Muscle of leg (tissue), 16 donors: ENCODE results near the gene SCFD1. TPM values are rescaled to one million over a fixed set of nuclear protein-coding genes. Genes with fewer than 3 reads are reported as not detected.
"Not testable (repeated sequence)": the region's sequence is repeated elsewhere in the genome, so short reads cannot be mapped to it uniquely, and the experiment has no call there.

Experiments used
- DNase-seq: peaks from one replicate; pipeline ENCODE4 v3.0.0; 2013
- H3K27ac ChIP-seq: one replicate; pipeline ENCODE4 v1.5.1; 2013; ENCODE audit warnings: mild to moderate bottlenecking, low read length, control low read depth
- H3K27me3 ChIP-seq: one replicate; pipeline ENCODE4 v1.6.1; 2013; ENCODE audit warnings: low read length; ENCODE audit not compliant: control insufficient read depth, insufficient read depth
- H3K36me3 ChIP-seq: one replicate; pipeline ENCODE4 v1.6.1; 2013; ENCODE audit warnings: low read length; ENCODE audit not compliant: control insufficient read depth, insufficient read depth
- H3K4me1 ChIP-seq: one replicate; pipeline ENCODE4 v1.6.1; 2013; ENCODE audit warnings: low read length; ENCODE audit not compliant: control insufficient read depth, insufficient read depth
- H3K4me3 ChIP-seq: one replicate; pipeline ENCODE4 v1.5.1; 2013; ENCODE audit warnings: low read length, control low read depth
- H3K9me3 ChIP-seq: replicated peaks from 2 replicates; pipeline ENCODE4 v1.6.1; 2013; ENCODE audit warnings: low read depth, low read length; ENCODE audit not compliant: control insufficient read depth
- WGBS: methylation state at CpG from one replicate; pipeline ENCODE4 v1.1.5; 2013; ENCODE audit warnings: missing lambda C conversion rate; ENCODE audit not compliant: insufficient coverage; 5-methylcytosine and 5-hydroxymethylcytosine counted together
- long read RNA-seq, 11 donors: transcript quantifications; one replicate each; lab custom pipeline, GENCODE V29; 2026
- polyA plus RNA-seq, 8 donors: library from polyadenylated mRNA; unstranded; fragments of 120-200 nt; gene quantifications; one replicate each; pipeline versions ENCODE4 v1.2.1 to v1.2.3, GENCODE V29; 2013; ENCODE audit warnings: inconsistent platforms in 1 of 8, low replicate concordance in 1 of 8; ENCODE audit not compliant: insufficient read length in 8 of 8, insufficient read depth in 1 of 8
- total RNA-seq: library from RNA; stranded (reverse); fragments of 120-200 nt; gene quantifications from one replicate; pipeline ENCODE4 v1.2.4, GENCODE V29; 2013

Gene SCFD1, protein sequence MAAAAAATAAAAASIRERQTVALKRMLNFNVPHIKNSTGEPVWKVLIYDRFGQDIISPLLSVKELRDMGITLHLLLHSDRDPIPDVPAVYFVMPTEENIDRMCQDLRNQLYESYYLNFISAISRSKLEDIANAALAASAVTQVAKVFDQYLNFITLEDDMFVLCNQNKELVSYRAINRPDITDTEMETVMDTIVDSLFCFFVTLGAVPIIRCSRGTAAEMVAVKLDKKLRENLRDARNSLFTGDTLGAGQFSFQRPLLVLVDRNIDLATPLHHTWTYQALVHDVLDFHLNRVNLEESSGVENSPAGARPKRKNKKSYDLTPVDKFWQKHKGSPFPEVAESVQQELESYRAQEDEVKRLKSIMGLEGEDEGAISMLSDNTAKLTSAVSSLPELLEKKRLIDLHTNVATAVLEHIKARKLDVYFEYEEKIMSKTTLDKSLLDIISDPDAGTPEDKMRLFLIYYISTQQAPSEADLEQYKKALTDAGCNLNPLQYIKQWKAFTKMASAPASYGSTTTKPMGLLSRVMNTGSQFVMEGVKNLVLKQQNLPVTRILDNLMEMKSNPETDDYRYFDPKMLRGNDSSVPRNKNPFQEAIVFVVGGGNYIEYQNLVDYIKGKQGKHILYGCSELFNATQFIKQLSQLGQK
- 91.1 TPM for total RNA-seq
- 10 to 100 TPM; 52.4 to 79.0 (median 63.1) TPM for polyA plus RNA-seq
- long read RNA-seq, donor 1, partial matches to known transcripts = 0 of 5 reads
- long read RNA-seq, donor 1, other reads (novel, unspliced or antisense) = 0 of 5 reads
- long read RNA-seq, donor 2, partial matches to known transcripts = 0 of 2 reads
- long read RNA-seq, donor 2, other reads (novel, unspliced or antisense) = 0 of 2 reads
- long read RNA-seq, donor 3, partial matches to known transcripts = 0 of 9 reads
- long read RNA-seq, donor 3, other reads (novel, unspliced or antisense) = 0 of 9 reads
- long read RNA-seq, donor 4, transcript SCFD1-203 (25 exons, 2,359 nt) = major isoform, 5 of 6 reads
- long read RNA-seq, donor 4, partial matches to known transcripts = 0 of 6 reads
- long read RNA-seq, donor 4, other reads (novel, unspliced or antisense) = 0 of 6 reads
- long read RNA-seq, donor 5, transcript SCFD1-207 (24 exons, 2,058 nt) = major isoform, 11 of 25 reads
- long read RNA-seq, donor 5, transcript SCFD1-203 (25 exons, 2,359 nt) = minor isoform, 10 of 25 reads
- long read RNA-seq, donor 5, partial matches to known transcripts = 0 of 25 reads
- long read RNA-seq, donor 5, other reads (novel, unspliced or antisense) = 0 of 25 reads
- long read RNA-seq, donor 6, transcript SCFD1-203 (25 exons, 2,359 nt) = major isoform, 8 of 13 reads
- long read RNA-seq, donor 6, transcript SCFD1-207 (24 exons, 2,058 nt) = minor isoform, 5 of 13 reads
- long read RNA-seq, donor 6, partial matches to known transcripts = 0 of 13 reads
- long read RNA-seq, donor 6, other reads (novel, unspliced or antisense) = 0 of 13 reads
- long read RNA-seq, donor 7, partial matches to known transcripts = 0 of 8 reads
- long read RNA-seq, donor 7, other reads (novel, unspliced or antisense) = 0 of 8 reads
- long read RNA-seq, donor 8, partial matches to known transcripts = 0 of 9 reads
- long read RNA-seq, donor 8, other reads (novel, unspliced or antisense) = 0 of 9 reads
- long read RNA-seq, donor 9, transcript SCFD1-203 (25 exons, 2,359 nt) = major isoform, 6 of 6 reads
- long read RNA-seq, donor 9, partial matches to known transcripts = 0 of 6 reads
- long read RNA-seq, donor 9, other reads (novel, unspliced or antisense) = 0 of 6 reads
- long read RNA-seq, donor 10, transcript SCFD1-203 (25 exons, 2,359 nt) = major isoform, 12 of 26 reads
- long read RNA-seq, donor 10, partial matches to known transcripts = 6 of 26 reads
- long read RNA-seq, donor 10, other reads (novel, unspliced or antisense) = 0 of 26 reads
- long read RNA-seq, donor 11, partial matches to known transcripts = 0 of 8 reads
- long read RNA-seq, donor 11, other reads (novel, unspliced or antisense) = 0 of 8 reads

DNA sequence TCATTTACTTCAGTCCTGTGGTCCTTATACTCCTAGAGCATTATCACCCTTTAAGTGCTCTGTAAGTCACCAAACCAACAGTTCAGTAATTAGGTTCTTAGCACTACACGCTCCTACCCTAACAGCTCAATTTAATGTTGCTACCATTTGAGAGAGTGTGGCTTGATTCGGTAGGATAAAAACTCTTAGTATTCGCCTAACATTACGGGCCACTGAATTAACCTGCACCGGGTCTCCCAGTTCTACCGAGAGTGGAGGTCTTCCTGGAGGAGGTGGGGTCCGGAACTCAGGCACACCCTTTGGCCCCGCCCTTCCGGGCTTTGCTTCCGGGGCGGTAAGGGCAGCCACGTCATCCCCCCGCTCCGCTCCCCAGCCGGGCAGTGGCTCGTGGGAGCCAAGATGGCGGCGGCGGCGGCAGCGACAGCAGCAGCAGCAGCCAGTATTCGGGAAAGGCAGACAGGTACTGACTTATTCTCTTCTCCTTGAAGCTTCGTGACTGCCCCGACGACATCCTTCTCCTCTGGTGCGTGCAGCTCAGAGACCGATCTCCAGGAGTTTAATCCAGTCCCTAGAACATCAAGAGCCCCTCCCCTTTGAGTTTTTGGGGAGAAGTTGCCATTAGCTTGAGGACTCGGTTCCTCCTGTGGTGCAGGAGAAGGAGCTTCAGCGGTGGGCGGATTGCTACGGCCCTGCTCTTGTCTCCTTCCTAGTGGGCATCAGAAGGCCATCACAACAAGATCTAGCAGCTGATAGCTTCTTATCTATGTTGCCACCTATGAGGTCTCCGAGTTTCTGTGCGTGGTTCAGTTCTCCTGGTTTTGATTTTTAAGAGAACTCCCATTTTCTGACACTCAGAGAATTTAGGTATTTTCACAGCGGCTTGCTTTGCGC is at the start of gene SCFD1:
TSS of gene SCFD1 (plus strand) at position 380 of the 891 bp plus-strand sequence. CDS start at position 400, 20 bp downstream.
- Histone ChIP-seq H3K27me3 (no peaks in the 10 kb centered on the region), H3K27ac (peak within 1 kb of the TSS; percentile 96), H3K9me3 (no peaks in the 10 kb centered on the region), H3K36me3 (peaks cover 2% of the 10 kb centered on the region), H3K4me1 (peaks cover 5% of the 10 kb centered on the region), H3K4me3 (peak within 1 kb of the TSS; percentile 90)
- peak; percentile 98 for DNase-seq
- WGBS = 0% methylated on average over 20 of the region's 35 CpGs

DNA sequence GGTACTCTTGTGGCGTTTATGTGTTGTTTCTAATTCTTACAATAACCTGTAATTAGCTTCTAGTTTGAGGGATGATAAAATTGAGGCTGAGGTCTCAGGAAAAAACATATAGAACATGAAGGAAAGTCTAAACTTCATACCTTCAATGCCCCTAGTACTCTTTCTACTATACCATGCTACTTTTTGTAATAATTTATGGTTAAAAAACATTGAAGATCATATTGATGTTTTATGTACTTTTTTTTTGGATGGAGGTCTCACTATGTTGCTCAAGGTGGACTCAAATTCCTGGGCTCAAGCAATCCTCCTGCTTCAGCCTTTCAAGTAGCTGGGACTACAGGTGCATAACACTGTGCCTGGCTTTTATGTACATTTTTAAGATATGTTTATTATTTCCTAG is 49.3 kb upstream of the SCFD1 start:
- H3K27ac ChIP-seq = no peak overlapping the region
- no peaks in the 10 kb centered on the region for H3K27me3 ChIP-seq
- no CpG with 5 or more reads among the region's 1 CpG for WGBS
- no peak overlapping the region for H3K4me3 ChIP-seq
- no peaks in the 10 kb centered on the region for H3K9me3 ChIP-seq
- no peaks in the 10 kb centered on the region for H3K36me3 ChIP-seq
- no peak for DNase-seq
- no peaks in the 10 kb centered on the region for H3K4me1 ChIP-seq

DNA sequence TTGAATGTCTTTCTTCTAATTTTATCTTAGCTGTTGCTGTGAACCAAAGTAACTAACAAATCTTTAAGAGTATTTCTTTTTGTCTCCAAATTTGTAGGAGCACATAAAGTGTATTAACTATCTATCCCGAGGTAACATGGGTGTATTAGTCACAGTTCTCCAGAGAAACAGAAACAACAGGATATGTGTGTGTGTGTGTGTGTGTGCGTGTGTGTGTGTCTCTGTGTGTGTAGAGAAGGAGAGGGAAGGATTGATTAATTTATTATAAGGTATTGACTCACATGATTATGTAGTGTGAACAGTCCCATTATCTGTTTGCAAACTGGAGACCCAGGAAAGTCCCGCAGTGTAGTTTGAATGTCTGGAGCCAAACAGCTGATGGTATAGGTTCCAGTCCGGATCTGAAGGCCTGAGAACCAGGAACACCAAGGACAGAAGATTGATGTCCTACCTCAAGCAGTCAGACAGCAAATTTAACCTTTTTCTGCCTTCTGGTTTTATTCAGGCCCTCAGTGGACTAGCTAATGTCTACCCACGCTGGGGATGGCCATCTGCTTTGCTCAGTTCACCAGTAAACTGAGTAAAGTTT is 48.8 kb upstream of the SCFD1 start:
- H3K4me3 ChIP-seq = no peak overlapping the region
- 85% methylated on average over 3 of the region's 5 CpGs for WGBS
- no peak overlapping the region for H3K27ac ChIP-seq
- no peaks in the 10 kb centered on the region for H3K36me3 ChIP-seq
- no peak for DNase-seq
- no peaks in the 10 kb centered on the region for H3K27me3 ChIP-seq
- no peaks in the 10 kb centered on the region for H3K9me3 ChIP-seq
- no peaks in the 10 kb centered on the region for H3K4me1 ChIP-seq

DNA sequence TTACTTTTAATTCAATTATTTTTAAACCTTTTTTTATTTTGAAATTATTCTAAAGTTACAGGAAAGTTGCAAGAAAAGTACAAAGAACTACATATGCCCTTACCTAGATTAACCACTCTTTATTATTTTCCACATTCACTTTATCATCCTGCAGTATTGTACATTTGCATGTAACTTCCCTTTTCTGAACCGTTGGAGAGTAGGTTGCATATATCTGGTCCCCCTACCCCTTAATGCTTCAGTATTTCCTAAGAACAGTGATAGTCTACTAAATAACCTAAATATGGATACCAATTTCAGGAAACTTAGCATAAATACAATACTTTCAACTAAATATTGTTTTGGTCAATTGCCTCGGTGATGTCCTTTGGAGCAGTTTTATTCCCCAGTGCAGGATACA is 48.2 kb upstream of the SCFD1 start:
- H3K27me3 ChIP-seq = no peaks in the 10 kb centered on the region
- WGBS = no CpG with 5 or more reads among the region's 2 CpGs
- no peak for DNase-seq
- no peaks in the 10 kb centered on the region for H3K9me3 ChIP-seq
- no peaks in the 10 kb centered on the region for H3K36me3 ChIP-seq
- no peak overlapping the region for H3K4me3 ChIP-seq
- no peaks in the 10 kb centered on the region for H3K4me1 ChIP-seq
- no peak overlapping the region for H3K27ac ChIP-seq

DNA sequence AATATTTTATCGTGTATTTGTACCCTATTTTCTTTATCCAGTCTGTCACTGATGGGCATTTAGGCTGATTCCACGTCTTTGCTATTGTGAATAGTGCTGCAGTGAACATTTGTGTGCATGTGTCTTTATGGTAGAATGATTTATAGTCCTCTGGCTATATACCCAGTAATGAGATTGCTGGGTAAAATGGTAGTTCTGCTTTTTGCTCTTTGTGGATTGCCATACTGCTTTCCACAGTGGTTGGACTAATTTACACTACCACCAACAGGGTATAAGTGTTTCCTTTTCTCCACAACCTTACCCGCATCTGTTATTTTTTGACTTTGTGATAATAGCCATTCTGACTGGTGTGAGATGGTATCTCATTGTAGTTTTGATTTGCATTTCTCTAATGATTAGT is 47.3 kb upstream of the SCFD1 start:
- not testable (repeated sequence) for H3K27me3 ChIP-seq, H3K27ac ChIP-seq, H3K4me3 ChIP-seq, H3K36me3 ChIP-seq, H3K4me1 ChIP-seq, H3K9me3 ChIP-seq, DNase-seq
- no CpG with 5 or more reads among the region's 3 CpGs for WGBS

DNA sequence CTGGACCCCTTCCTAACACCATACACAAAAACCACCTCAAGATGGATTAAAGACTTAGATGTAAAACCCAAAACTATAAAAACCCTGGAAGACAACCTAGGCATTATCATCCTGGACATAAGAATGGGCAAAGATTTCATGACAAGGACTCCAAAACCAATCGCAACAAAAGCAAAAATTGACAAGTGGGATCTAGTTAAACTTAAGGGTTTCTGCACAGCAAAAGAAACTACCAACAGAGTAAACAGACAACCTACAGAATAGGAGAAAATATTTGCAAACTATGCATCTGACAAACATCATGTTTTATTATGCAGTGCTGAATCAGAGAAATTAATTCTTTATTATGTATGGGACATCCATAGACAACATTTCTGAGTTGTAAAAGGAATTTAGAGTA is 45.8 kb upstream of the SCFD1 start:
- DNase-seq, H3K9me3 ChIP-seq, H3K27ac ChIP-seq, H3K36me3 ChIP-seq, H3K27me3 ChIP-seq, H3K4me3 ChIP-seq, H3K4me1 ChIP-seq: not testable (repeated sequence)
- WGBS = no CpG with 5 or more reads among the region's 1 CpG

DNA sequence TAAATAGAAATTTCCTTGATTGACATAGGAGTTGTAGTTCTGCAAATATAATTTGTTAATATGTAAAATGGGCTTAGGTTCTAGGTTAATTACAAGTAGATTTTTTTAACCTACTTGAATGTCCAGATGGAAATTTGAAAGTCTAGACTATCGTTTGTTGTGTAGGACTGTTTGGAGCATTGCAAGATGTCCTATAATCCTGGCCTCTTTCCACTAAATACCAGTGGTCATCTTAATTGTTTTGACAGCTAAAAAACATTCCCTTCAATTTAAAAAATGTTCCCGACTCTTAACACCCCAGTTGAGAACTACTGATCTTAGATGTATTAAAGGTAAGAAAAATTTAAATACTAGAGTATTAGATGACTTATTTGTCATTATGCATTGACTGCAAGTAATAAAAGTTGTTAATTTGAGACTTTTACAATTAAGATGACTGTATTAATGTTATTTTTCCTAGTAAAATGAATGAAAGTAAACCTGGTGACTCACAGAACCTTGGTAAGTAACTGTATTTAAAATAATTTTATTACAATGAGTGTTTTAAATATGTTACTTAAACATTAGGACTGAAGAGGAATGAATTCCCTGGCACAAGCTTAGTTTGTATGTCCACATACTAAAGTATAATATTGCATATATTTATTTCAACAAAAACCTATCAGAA is 41.4 kb upstream of the SCFD1 start:
- Histone ChIP-seq H3K27me3 (no peaks in the 10 kb centered on the region), H3K9me3 (peaks cover 2% of the 10 kb centered on the region), H3K27ac (no peak overlapping the region), H3K4me3 (no peak overlapping the region), H3K36me3 (no peaks in the 10 kb centered on the region), H3K4me1 (no peaks in the 10 kb centered on the region)
- DNase-seq = no peak
- no CpG with 5 or more reads among the region's 2 CpGs for WGBS

DNA sequence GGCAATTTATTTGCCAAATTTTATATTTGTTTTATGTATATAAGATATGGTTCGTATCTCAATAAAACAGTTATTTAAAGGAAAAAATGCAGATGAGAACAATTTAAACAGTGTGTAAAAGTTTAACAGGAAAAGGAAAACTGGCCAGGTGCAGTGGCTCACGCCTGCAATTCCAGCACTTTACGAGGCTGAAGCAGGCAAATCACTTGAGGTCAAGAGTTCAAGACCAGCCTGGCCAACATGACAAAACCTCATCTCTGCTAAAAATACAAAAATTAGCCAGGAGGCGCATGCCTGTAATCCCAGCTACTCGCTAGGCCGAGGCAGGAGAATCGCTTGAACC is 40.9 kb upstream of the SCFD1 start:
- no peak for DNase-seq
- peaks cover 2% of the 10 kb centered on the region for H3K9me3 ChIP-seq

More for the DNA sequence above, 40.9 kb upstream of the SCFD1 start:
- Histone ChIP-seq H3K27ac (no peak overlapping the region), H3K4me3 (no peak overlapping the region), H3K4me1 (no peaks in the 10 kb centered on the region), H3K27me3 (no peaks in the 10 kb centered on the region), H3K36me3 (peaks cover 2% of the 10 kb centered on the region)
- 73% methylated on average over 2 of the region's 7 CpGs for WGBS
